8988T (cell line): Measurements from ENCODE around the gene AP3D1.

ENCODE experiments used
- DNase-seq: peaks from one replicate; pipeline ENCODE4 v3.0.0; 2011

The AP3D1 gene

DNA sequence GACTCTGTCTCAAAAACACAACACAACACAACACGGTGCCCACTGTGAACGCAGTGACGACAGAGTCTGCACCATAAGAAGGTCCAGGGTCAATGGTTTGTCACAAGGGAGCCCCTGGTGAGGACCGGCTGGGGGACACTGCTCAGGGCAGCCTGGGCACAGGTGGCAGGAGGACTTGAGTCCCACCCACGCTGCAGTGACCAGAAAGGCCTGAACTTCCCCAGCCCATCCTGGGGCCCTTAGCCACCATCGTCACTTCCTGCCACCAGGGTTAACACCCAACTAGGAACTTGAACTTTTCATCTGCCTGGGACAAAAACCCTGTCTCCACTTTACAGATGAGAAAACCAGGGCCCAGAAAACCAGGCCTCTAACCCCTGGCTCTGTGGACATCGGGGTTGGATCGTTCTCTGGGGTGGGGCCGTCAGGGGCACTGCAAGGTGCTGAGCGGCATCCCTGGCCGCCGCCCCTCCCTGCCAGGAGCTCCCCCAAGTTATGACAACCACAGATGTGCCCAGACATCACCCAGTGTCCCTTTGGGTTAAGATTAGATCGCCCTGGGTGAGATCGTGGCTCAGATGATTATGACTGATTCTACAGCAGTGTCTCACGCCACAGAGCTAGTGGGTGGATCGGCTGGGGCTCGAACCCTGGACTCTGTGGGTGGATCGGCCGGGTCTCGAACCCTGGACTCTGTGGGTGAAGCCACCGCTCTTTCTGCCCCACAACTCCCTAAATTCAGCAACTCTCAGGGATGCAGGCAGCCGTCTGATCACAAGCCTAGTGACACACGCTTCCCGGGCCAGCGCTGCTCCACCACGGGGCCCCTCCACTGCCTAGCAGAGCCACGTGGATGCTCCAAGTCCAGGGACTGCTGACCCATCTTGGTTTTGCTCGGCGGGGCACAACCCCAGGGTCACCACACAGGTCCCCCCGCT, 69.2 kb downstream of the AP3D1 start:
- DNase-seq = no peak

DNA sequence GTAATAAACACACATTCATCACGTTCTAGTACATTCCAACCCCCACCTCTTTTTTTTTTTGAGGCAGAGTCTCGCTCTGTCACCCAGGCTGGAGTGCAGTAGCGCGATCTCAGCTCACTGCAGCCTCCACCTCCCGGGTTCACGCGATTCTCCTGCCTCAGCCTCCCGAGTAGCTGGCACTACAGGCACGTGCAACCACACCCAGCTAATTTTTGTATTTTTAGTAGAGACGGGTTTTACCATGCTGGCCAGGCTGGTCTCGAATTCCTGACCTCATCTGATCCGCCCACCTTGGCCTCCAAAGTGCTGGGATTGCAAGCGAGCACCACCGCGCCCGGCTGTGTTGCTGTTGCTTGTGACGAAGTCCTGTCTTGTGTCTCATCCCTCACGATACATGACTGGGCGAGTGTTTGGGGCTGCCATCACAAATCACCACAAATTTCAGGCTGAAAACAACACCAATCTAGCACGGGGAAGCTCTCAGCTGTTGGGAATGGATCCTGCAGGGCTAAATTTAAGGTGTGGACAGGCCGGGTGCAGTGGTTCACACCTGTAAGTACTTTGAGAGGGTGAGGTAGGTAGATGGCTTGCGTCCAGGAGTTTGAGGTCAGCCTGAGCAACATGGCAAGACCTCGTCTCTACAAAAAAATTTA, 70.9 kb downstream of the AP3D1 start:
- DNase-seq = no peak

DNA sequence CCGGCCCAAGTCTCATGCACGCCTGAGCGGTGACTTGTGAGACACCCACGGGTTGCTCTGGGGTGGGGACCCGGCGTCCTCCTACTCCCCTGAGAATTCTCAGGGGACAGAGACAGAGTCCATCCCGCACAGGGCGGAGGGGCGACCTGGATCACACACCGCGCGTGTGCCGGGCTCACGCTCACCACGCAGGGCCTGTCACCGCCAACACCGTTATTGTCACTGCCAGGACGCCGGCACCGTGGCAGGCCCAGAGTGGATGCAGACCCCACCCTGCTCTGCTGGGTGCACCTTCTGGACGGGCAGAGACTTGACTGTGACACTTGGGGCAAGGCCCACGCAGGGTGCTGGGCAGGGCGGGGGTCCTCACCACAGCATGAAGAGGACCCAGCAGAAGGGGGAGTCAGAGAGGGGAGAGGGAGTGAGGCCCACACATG, 71.5 kb downstream of the AP3D1 start:
- DNase-seq = no peak

DNA sequence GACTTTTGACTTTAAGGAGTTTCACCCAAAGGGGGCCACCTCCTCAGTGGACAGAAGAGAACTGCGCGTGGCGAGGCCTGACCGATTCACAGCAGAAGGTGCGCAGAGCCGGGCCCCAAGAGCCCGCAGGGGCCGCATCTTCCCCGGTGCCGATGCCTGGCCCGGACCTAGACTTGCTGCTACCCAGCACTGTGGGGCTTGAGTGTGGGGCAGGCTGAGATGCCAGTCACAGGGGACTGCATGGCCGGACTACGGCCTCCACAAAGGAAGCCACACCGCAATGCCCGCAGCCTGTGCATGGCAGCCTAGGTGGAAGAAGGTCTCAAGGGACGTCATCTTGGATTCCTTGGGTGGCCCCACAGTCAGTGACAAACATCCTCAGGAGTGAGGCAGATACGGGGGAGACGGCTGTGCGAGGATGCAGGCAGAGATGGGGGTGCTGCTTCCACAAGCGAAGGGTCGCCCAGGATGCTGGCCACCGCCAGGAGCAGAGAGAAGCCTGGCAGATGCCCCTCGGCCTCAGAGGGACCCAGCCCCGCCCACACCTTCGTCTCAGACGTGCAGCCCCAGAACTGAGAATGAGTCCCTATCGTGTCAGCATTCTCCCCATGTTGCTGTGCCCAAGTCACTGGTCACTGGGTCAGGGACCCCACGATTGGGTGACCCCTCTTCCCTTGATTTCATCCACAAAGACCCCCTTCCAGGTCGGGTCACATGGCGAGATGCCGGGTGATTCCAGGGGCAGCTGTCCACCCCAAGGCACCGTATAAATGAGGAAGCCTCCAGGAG, 72.1 kb downstream of the AP3D1 start:
- no peak for DNase-seq

GRCh38 chr19:2077833-2078619, 73.3 kb downstream of the AP3D1 start:
- DNase-seq = no peak

GRCh38 chr19:2077398-2077797, 74.0 kb downstream of the AP3D1 start:
- DNase-seq = no peak

DNA sequence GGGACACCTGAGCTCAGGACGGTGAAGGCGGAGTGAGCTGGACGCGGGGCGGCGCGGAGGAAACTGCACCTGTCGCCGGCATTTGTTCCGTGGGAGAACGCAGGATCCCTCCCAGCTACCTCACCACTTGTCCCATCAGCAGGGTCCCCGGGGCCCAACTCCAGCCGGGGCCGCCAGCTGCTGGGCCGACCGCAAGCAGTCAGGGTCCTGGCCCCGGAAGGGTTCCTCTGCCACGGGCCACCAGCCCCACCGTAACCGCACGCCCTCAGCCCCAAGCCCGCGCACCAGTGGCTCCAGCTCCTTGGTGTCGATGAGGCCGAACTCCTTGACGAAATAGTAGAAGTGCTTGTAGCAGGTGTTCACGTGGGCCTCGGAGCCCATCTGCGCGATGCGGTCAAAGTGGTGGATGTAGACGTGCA, 74.8 kb downstream of the AP3D1 start:
- DNase-seq = no peak

DNA sequence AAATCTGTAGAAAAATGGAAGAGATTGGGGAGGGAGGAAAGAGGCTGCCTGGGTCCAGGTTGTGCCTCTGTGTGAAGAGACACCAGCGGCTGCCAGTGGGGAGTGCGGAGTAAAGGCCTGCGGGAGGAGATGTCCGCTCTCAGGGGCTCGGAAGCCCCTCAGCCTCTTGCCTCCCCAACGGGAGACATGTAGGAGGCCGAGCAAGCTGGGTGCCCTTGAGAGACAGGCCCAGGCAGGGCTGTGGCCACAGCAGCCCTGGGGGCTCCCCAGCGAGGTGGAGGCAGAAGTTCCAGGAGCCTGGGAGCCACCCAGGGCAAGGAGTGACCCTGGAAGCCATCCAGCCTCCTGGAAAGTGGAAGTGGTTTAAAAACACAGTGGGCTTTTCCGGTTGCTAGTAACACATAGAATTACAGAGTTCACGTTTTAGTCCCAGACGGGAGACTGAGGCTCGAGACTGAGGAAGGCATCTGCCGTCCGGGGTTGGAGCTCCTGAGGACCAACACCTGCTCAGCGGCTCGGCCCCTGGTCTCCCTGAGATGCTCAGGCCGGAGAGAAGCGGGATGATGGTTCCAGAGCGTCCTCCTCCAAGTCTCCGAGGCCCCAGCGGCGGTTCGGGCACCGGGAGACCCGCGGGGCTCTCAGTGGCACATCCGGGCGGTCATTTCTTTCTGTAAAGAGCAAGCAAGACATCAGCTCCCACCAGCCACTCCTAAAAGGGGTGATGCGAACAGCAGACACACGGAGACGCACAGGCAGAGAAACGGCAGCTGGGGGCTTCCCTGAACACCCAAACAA, 78.4 kb downstream of the AP3D1 start:
- no peak for DNase-seq

DNA sequence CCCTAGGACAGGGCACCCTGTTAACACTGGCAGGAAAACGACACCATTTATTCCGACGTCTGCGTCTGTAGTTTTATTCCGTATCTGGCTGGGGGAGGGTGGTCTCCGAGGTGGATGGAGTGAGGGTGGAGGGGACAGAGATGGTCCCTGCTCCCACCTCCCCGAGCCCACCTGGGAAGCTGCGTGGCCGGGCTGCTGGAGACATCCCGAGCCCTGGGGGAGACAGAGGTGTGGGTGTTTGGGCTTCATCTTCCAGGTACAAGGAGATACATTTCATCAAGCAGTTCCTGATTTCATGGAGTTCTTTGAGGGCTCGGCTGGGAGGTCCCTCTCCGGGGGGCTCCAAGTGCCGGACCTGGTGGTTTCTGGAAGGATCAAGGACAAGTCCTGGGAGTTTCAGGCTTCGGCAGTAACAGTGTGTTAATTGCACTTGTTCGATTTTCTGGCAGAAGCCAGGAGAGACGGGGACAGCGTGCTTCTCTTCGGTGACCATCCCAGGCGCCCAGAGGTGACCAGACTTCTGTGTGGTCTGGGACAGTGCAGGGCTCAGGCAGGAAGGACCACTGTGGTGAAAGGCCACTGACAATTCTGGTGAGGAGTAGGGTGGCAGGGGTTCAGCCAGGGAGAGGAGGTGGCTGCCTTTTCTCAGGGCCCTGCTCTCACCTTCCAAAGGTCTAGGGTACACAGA, 80.2 kb downstream of the AP3D1 start:
- no peak for DNase-seq

DNA sequence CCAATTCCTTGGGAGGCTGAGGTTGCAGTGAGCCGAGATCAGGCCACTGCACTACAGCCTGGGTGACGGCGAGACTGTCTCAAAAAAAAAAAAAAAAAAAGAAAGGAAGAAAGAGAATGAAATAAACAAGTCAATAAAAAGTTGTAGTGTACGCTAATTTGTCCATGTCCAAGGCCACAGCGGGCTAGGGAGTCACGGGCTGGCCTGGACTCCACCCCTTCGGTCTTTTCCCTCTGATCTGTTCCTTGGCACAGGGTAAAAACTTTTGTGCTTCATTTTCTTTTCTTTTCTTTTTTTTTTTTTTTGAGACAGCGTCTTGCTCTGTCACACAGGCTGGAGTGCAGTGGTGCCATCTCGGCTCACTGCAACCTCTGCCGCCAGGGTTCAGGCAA, 80.9 kb downstream of the AP3D1 start:
- DNase-seq = no peak

DNA sequence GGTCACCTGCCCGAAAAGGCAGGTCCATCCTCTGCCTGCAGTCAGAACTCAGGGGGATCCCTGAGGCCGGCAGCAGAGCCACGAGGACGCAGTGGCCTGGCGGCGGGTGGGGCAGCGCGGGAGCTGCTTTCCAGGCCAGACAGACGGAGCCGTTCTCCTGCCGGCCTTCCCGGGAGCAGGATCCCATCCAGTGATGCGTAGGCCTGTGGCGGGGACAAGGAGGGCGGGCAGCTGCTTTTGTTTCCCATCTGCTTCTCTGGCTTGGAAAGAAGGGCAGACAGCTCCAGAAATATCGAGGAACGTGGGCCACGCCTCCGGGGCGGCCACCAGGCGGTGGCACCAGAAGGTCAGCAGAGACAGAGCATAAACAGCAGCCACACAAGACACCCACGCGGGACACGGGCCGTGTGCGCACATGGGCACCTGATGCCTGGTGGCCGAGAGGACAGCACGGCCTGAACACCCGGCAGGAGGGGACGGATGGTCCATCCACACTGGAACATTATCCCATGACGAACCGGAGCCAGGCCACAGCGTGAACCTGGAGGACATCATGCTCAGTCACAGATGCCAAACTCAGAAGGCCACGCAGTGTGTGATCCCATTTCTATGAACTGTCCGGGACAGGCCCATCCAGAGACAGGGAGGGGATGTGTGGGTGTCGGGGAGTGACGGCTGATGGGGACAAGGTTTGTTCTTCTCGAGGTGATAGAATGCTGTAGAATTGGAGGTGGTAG, 86.4 kb downstream of the AP3D1 start:
- no peak for DNase-seq

GRCh38 chr19:2064395-2064787, 87.0 kb downstream of the AP3D1 start:
- DNase-seq = no peak

DNA sequence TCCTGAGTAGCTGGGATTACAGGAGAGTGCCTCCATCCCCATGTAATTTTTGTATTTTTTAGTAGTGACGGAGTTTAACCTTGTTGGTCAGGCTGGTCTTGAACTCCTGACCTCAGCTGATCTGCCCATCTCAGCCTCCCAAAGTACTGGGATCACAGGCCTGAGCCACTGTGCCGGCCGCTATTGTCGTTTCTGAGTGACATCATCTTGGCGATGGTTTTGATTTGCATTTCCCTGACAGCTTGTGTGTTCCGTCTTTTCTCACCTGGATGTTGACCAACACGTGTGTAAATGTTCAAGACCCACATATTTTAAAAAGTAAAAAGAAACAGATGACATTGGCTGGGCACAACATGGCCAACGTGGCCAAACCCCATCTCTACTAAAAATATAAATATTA, 87.5 kb downstream of the AP3D1 start:
- DNase-seq = no peak

GRCh38 chr19:2062770-2063169, 88.6 kb downstream of the AP3D1 start:
- DNase-seq = no peak

DNA sequence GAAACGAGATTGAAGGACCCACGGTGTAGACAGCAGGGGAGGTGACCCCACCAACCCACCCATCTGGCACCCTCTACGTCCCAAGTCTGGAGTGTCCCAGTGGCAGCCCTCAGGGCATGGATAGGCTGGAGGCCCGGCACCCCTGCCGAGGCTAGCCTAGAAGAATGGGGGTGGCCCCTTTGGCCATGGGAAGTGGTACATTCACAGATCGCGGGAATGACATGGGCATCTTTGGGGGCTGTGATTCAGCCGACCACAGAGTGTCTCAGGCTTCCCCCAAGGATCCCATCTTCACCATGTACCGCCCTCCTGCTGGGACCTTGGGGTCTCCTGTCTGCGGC, 89.0 kb downstream of the AP3D1 start:
- no peak for DNase-seq

- peak; percentile 91 for DNase-seq
These were observed 89.6 kb downstream of the AP3D1 start for GRCh38 chr19:2061495-2062388.

DNA sequence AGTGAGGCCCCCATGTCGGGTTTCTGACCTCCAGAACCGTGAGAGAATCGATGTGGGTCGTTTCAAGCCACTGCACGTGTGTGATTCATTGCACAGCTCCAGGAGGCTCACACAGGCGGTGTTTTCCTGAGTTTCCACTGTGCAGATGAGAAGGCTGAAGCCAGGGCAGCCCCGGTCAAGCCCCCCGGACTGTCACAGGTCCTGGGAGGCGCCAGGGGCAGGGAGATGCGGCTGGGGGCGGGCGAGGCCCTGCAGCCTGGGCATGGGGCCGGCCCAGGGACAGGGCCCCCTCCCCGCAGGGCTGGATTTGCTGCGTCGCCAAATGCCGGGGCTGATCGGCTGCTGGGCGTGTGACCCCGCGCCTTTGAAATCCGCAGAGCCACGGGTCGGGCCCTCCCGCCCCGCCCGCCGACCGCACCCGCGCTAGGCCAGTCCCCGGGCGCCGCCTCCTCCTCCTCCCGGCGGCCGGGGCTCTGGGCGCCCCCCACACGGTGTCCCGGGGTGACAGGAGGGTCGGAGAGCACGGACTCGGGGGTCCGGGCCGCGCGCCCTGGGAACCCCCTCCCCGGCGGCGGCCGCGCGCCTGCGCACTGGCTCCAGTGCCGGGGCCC, 90.4 kb downstream of the AP3D1 start:
- DNase-seq = no peak

DNA sequence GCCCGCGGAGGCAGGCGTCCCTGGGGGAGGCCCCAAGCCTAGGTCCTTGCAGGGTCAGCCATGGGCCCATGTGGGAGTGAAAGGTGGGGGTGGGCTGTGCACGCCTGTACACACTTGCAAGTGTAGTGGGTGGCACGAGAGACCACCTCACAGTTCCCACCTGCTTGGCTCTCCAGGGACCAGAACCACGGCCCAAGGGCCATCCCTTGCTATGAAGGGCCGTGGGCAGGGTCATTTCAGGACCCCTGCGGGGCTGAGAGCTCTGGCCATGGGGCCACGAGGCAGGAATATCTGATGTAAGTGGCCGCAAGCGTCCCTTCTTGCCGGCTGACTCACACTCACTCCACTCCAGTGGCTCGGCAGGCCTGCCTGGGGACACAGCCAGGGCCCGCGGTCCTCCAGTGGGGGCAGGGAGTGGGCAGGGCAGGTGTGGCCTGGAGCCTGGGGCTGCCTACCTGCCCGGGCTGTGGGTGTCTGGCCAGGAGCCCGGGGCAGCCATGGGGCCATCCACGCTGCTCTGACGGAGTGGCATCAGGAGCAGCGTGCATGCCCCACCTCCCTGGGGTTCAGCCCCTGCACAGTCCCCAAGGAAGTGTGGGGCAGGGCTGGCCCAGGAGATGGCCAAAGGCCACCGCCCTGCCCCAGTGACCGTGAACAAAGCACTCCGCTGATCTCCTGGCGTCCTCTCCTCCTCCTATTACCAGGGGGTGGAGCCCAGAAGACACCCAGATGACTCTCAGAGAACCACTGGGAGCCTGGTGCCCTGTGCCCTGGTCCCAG, 91.8 kb downstream of the AP3D1 start:
- DNase-seq = no peak
